NB4 (cell line): Measurements from ENCODE around the gene EGR2.
A peak's percentile ranks its signal among the peaks of the same experiment; 100 is the strongest.

Experiments
- DNase-seq: peaks from one replicate; pipeline ENCODE4 v3.0.0; 2010; ENCODE audit warnings: low read depth
- H3K4me3 ChIP-seq: one replicate; pipeline ENCODE4 v1.5.1; 2011; ENCODE audit warnings: mild to moderate bottlenecking, low read depth, low read length, moderate library complexity
- CTCF ChIP-seq: IDR thresholded peaks from one replicate; pipeline ENCODE4 v1.5.1; 2012; ENCODE audit warnings: low read depth, low read length
- MAX ChIP-seq: IDR thresholded peaks from 2 replicates; pipeline ENCODE4 v1.6.1; 2011; ENCODE audit warnings: low read depth, low read length
- MYC ChIP-seq: IDR thresholded peaks from 2 replicates; pipeline ENCODE4 v1.6.1; 2011; ENCODE audit warnings: low read depth, low read length
- POLR2A ChIP-seq: IDR thresholded peaks from 2 replicates; pipeline ENCODE4 v1.6.1; 2011; ENCODE audit warnings: mild to moderate bottlenecking; ENCODE audit not compliant: insufficient read length; ENCODE audit errors: extremely low read depth

EGR2 gene

GRCh38 chr10:62812672-62813439, 3.3 kb downstream of the EGR2 start:
- DNase-seq: no peak
- TF ChIP-seq MAX: no peak
- TF ChIP-seq MYC: no peak
- TF ChIP-seq CTCF: no peak
- TF ChIP-seq POLR2A: no peak
- H3K4me3 ChIP-seq: no peak overlapping the region

GRCh38 chr10:62811159-62811875, 4.8 kb downstream of the EGR2 start:
- H3K4me3 ChIP-seq: no peak overlapping the region
- DNase-seq: no peak
- no peak for TF ChIP-seq CTCF
- no peak for TF ChIP-seq POLR2A
- TF ChIP-seq MAX: no peak
- no peak for TF ChIP-seq MYC

- TF ChIP-seq MYC (no peak), MAX (no peak), POLR2A (no peak), CTCF (no peak)
- peak; percentile 35 for DNase-seq
Measured at GRCh38 chr10:62810156-62810902, 5.8 kb downstream of the EGR2 start.

GRCh38 chr10:62806251-62806650, 9.9 kb downstream of the EGR2 start:
- TF ChIP-seq POLR2A (no peak), MAX (no peak), MYC (no peak), CTCF (no peak)
- DNase-seq: no peak
- H3K4me3 ChIP-seq: peak overlapping the region; percentile 76

More at GRCh38 chr10:62810156-62810902, 5.8 kb downstream of the EGR2 start:
- no peak overlapping the region for H3K4me3 ChIP-seq

GRCh38 chr10:62805231-62806099, 10.7 kb downstream of the EGR2 start:
- TF ChIP-seq CTCF (no peak), MYC (no peak), MAX (no peak), POLR2A (no peak)
- DNase-seq: peak; percentile 57
- H3K4me3 ChIP-seq: peak overlapping the region; percentile 76
